HG02759 (cell line): ENCODE data around the gene ZNF217.
"Not testable (repeated sequence)": the region's sequence is repeated elsewhere in the genome, so short reads cannot be mapped to it uniquely, and the experiment has no call there.

Experiments
- ATAC-seq: cut with Tn5 transposase; IDR thresholded peaks from one replicate; pipeline ENCODE4 v1.9.1; 2021; ENCODE audit warnings: mild to moderate bottlenecking, moderate library complexity; ENCODE audit not compliant: unreplicated experiment

The ZNF217 gene

DNA sequence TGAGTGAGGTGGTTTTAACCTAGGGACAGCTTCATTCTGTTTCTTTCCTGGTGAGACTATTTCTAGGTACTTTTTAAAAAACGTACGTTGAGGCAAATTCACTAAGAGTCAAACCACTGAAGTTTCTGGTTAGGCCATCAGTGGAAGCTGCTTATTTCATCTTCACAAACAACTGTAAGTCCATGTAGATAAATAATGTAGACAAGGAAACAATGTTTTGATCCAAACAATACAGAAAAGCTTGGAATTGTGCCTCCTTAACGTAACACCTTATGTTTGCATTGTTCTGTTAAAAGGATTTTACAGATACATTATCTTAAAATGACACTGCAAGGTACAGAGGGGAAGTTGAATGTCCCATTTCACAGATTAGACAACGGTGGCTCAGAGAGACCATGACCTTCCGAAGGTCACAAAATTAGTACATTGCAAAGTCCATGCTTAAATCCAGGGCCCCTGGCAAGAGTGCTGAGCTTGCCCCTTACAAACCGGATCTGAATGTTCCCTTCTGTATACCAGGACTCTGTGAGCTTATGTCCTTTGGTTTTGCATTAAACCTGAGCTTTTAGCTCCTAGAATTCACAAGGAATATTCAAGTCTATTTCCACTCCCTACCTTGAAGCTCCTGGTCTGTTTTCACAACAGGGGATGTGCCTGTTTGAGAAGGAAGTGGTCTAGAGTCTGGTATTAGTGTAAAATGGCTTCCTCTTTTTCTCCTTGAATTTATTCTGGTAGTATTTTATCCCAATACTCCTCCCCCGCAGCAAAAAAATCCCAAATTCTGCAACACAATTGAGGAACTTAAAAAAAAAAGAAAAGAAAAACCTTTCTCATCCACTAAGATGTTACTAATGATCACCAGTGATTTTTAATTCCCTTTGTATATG is 28.9 kb upstream of the ZNF217 start:
- no peak for ATAC-seq

GRCh38 chr20:53621482-53622246 is 28.0 kb upstream of the ZNF217 start:
- no peak for ATAC-seq

- not testable (repeated sequence) for ATAC-seq
These were observed 24.9 kb upstream of the ZNF217 start for GRCh38 chr20:53618490-53619000.

DNA sequence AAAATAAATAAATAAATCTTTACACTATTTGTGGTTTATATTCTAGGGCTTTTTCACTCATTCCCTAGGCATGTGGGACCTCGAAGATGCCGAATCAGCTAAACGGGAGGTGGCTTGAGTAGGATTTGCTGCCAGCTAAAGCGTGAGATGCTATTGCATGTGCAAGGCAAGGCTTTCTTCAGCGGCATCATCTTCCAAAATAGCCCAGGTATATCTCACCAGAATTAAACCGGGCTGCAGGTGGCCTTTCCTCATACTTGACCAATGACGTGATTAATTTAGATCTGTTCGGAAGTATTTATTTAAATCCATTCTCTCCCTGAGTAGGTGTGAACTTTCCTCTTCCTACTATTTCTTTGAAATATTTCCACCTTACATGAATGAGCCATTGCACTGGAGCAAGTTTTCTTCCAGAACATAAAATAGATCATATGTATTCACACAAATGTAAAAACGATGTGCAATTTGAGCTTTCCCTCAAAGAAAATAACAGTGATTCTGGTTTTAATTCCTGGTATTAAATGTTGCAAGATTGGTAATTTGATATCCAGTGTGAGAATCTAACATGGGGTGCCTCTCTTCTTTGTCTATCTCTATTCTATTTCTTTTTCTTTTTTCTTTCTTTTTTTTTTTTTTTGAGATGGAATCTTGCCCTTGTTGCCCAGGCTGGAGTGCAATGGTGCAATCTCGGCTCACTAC is 24.3 kb upstream of the ZNF217 start:
- ATAC-seq = no peak

GRCh38 chr20:53616489-53616888 is 22.9 kb upstream of the ZNF217 start:
- ATAC-seq = not testable (repeated sequence)

DNA sequence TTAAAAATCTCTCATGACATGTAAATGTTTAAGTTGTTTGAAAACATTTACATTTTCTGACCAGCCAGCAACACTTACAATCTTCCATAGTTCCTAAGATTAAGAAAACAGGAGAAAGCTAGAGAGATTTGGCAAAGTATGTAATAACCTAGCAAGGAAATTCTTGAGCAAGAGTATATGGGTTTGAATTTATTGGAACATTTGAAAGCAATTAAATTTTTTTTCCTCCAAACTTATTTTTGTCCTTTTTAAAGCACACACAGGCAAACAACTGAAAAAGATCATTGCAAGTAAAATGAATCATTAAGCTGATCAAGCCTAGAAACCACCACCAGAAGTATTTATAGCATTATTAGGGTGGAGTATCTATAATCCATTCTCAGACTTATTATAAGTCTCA is 20.1 kb upstream of the ZNF217 start:
- ATAC-seq = no peak

- not testable (repeated sequence) for ATAC-seq
These were observed 18.6 kb upstream of the ZNF217 start for GRCh38 chr20:53612289-53612688.

- ATAC-seq = peak; percentile 52
These were observed 17.8 kb upstream of the ZNF217 start for GRCh38 chr20:53611449-53611894.

DNA sequence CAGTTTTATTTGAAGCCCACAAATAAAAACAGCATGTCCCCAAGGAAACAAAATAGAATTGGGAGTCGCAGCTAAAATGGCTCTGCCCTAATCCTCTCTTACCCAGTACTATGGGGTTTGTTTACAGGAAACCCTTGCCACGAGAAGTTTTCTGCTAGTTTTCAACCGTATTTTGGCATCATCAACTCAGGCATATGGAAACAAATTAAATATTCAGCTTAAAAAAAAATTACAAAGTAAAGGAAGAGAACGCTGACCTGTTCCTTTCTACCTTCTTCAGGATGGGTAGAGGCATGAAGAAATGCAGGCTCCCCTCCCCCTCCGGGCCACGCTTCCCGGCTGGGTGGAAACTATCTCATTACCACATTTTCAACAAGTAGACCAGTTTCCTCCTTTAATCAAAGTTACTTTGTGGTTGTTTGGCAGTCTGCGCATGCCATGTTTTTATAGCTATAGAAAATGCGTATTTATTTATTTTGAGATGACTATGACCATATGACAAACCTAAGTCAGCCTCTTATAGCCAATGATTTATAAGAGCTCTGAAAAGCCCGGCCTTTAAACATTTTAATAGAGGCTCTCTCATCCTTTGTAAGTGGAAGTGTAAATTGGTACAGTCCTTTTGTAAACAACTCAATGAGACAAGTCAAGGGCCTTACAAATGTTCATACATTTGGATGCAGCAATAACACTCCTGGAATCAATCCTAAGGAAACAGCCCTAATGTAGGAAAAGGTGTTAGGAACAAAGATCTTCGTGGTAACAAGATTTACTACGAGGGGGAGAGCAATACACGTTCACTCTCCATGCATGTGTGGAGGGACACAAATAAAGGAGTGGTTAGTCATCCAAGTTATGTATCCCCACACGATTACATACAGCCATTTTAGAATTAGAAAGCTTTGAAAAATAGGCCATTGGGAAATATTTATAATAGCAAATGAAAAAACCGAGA is 16.1 kb upstream of the ZNF217 start:
- peak; percentile 50 for ATAC-seq

GRCh38 chr20:53608456-53609452 is 15.1 kb upstream of the ZNF217 start:
- no peak for ATAC-seq

DNA sequence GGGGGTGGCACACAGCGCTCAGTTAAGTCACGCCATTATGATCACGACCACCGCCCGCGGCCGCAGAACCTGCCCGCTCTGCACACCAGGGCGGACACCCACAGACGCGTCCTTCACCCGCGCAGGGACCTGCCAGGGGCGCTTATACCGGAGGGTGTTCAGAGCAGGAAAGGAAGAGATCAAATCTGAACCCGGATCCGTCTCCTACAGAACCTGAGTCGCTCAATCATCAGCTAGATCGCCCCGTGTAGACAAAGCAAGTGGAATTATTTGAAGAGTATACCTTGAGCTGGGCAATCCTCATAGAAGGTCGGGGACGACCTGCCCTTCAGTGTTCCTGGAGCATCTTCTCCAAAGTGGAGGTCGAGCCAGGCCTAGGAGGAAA is 14.4 kb upstream of the ZNF217 start:
- no peak for ATAC-seq

DNA sequence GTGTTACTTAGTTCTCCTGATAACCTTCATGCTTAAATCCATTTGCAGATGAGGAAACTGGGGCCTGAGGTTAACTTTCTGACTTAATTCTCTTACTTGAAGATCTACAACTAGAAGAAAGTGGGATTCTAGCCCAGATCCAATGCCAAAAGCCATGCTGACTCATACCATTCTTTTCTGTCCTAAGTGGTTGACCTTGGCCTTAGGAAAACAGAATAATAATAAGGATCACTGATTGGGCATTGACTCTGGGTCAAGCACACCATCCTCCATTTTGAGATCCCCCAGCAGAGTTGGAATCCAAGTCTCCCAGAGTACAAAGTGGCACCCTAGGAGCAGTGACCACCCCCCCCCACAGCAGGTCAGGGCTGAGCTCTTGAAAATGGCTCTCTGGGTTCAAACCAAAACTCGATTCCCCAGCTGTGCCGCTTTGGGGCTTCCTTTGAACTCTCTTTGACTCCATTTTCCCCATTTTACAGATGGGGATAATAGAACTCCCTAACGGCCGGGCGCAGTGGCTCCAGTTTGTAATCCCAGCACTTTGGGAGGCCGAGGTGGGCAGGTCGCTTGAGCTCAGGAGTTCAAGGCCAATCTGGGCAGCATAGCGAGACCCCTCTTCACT is 12.8 kb upstream of the ZNF217 start:
- no peak for ATAC-seq

DNA sequence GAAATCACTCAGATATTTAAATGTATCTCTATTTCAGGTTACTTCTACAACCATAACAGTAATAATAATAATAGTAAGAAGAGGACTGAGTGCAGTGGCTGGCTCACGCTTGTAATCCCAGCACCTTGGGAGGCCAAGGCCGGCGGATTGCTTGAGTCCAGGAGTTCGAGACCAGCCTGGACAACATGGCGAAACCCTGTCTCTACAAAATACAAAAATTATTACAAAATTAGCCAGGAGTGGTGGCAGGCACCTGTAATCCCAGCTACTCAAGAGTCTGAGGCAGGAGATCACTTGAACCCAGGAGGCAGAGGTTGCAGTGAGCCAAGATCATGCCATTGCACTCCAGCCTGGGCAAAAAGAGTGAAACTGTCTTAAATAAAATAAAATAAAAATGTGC is 11.8 kb upstream of the ZNF217 start:
- ATAC-seq = not testable (repeated sequence)

DNA sequence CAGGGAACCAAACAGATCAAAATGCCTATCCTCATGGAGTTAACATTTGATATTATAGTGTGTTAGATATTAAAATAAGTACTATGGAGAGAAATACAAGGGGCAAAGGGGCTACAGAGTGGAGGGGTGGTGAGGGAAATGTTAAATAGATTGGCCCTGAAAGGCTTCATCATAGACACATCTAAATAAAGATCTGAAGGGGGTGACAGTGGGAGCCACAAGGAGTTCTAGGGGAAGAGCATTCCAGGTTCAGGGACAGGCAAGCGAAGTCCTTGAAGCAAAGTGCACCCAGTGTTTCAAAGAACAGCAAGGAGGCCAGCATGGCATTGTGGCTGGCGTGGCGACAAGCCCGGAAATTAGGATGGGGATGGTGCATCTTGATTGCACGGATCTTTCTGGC is 11.2 kb upstream of the ZNF217 start:
- not testable (repeated sequence) for ATAC-seq

GRCh38 chr20:53602661-53603060 is 9.0 kb upstream of the ZNF217 start:
- no peak for ATAC-seq

DNA sequence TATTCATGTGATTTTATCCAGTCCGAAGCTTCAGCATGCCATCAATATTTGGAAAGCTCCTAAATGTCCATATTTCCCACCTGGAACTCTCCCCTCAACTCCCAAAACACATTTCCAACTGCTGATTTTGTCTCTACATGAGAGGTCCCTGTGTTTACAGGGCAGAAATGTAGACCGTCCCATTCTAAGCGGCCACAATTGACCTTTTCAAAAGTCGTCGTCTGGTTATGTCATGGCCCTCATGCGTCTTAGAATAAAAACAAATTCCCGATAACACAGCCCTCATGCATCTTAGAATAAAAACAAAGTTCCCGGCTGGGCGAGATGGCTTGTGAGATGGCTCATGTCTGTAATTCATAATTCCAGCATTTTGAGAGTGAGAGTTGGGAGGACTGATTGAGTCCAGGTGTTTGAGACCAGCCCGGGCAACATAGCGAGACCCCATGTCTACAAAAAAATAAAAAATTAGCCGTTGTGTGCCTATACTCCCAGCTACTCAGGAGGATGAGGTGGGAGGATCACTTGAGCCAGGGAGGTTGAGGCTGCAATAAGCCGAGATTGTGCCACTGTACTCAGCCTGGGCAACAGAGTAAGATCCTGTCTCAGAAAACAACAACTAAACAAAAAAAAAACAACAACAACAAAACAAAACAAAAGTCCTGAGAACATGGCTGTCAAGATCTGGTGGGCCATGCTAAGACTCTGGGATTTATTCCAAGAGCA is 6.4 kb upstream of the ZNF217 start:
- no peak for ATAC-seq

DNA sequence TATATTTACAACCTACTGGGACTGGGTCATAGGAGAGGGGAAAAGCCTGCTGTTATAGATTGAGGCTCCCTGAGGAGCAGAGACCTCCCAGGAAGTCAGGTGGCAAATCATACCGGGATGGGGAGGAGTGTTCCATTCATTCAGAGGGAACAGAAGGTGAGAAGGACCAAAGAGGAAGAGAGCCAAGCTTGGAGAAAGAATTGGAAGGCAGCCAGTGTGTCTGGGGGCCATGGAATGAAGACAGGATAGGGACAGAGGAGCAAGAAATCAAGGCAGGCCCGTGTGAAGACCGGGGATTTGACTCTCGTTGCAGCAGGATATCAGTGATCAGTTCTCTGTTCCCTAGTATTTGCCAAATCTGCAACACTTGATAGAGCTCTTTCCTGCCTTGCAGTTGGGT is 5.7 kb upstream of the ZNF217 start:
- no peak for ATAC-seq

DNA sequence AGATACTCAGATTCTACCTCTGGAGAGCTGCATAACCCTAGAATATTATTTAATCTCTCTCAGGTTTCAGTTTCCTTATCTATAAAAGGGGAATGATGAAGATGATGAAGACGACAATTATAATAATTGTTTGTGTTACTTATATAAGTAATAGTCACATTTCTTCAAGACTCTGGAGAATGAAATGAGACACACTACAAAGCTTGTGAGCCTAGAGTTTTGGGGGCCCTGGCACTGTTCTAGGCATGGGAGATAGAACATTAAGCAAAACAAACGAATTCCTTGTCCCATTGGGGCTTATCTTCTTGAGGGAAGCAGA is 5.4 kb upstream of the ZNF217 start:
- ATAC-seq = no peak
